Measurements from ENCODE around the gene TBX4. TPM values are rescaled to one million over a fixed set of nuclear protein-coding genes. Genes with fewer than 3 reads are reported as not detected.

TBX4 gene
- total and polyA plus RNA-seq, 4 donors = not detected

DNA sequence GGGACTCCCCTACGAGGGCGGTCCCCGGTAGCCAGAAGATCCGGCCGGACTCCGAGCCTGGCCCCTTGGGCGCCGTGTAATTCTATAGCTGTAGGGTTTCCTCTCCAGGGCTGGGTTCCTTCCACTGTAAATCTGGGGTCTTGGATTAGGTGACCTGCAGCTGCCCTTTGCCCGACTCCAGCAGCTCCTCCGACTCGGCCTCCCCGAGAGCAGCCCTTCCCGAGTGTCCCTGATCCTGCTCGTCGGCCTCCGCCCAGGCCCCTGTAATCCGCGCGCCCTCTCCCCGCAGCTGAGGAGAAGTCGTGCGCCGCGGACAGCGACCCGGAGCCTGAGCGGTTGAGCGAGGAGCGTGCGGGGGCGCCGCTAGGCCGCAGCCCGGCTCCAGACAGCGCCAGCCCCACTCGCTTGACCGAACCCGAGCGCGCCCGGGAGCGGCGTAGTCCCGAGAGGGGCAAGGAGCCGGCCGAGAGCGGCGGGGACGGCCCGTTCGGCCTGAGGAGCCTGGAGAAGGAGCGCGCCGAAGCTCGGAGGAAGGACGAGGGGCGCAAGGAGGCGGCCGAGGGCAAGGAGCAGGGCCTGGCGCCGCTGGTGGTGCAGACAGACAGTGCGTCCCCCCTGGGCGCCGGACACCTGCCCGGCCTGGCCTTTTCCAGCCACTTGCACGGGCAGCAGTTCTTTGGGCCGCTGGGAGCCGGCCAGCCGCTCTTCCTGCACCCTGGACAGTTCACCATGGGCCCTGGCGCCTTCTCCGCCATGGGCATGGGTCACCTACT is 47.1 kb upstream of the TBX4 start:
- 36% methylated on average over 71 of the region's 71 CpGs for WGBS
- H3K4me3 ChIP-seq (ENCODE audit: low read depth in 1 of 3, low read length in 3 of 3) = peak overlapping the region in 1 of 3 donors; percentile 22
- H3K4me1 ChIP-seq (ENCODE audit: control insufficient read depth in 4 of 4, insufficient read depth in 4 of 4, low read length in 3 of 4) = peaks cover 10 to 34% (median 18%) of the 10 kb centered on the region in 4 donors
- peak overlapping the region in 1 of 2 donors; percentile 41 for H3K27ac ChIP-seq (ENCODE audit: low read depth in 1 of 2, low read length in 2 of 2)
- peaks cover 12 to 17% (median 15%) of the 10 kb centered on the region in 4 donors for H3K27me3 ChIP-seq (ENCODE audit: control insufficient read depth in 4 of 4, insufficient read depth in 4 of 4, low read length in 3 of 4)
- no peak overlapping the region for H3K9ac ChIP-seq (ENCODE audit: low read depth in 1 of 2, low read length in 2 of 2)
- DNase-seq (ENCODE audit: low spot score) = no peak
- TF ChIP-seq, protein P1, sequence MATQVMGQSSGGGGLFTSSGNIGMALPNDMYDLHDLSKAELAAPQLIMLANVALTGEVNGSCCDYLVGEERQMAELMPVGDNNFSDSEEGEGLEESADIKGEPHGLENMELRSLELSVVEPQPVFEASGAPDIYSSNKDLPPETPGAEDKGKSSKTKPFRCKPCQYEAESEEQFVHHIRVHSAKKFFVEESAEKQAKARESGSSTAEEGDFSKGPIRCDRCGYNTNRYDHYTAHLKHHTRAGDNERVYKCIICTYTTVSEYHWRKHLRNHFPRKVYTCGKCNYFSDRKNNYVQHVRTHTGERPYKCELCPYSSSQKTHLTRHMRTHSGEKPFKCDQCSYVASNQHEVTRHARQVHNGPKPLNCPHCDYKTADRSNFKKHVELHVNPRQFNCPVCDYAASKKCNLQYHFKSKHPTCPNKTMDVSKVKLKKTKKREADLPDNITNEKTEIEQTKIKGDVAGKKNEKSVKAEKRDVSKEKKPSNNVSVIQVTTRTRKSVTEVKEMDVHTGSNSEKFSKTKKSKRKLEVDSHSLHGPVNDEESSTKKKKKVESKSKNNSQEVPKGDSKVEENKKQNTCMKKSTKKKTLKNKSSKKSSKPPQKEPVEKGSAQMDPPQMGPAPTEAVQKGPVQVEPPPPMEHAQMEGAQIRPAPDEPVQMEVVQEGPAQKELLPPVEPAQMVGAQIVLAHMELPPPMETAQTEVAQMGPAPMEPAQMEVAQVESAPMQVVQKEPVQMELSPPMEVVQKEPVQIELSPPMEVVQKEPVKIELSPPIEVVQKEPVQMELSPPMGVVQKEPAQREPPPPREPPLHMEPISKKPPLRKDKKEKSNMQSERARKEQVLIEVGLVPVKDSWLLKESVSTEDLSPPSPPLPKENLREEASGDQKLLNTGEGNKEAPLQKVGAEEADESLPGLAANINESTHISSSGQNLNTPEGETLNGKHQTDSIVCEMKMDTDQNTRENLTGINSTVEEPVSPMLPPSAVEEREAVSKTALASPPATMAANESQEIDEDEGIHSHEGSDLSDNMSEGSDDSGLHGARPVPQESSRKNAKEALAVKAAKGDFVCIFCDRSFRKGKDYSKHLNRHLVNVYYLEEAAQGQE (IDR thresholded peaks at IDR 0.05) = no peak
- no peak for TF ChIP-seq HNF4G (IDR thresholded peaks at IDR 0.05)
- TF ChIP-seq YY1 (IDR thresholded peaks at IDR 0.05) = no peak
- TF ChIP-seq, protein P2, sequence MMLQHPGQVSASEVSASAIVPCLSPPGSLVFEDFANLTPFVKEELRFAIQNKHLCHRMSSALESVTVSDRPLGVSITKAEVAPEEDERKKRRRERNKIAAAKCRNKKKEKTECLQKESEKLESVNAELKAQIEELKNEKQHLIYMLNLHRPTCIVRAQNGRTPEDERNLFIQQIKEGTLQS (IDR thresholded peaks at IDR 0.05) = no peak
- TF ChIP-seq RAD21 (IDR thresholded peaks at IDR 0.05) = no peak
- TF ChIP-seq RXRA (IDR thresholded peaks at IDR 0.05) = no peak
- TF ChIP-seq EGR1 (IDR thresholded peaks at IDR 0.05; ENCODE audit: low read depth in 2 of 2) = no peak
- H3K36me3 ChIP-seq (ENCODE audit: control insufficient read depth in 4 of 4, insufficient read depth in 3 of 4, low read depth in 1 of 4, low read length in 3 of 4) = no peaks in the 10 kb centered on the region
- no peaks in the 10 kb centered on the region for H3K9me3 ChIP-seq (ENCODE audit: control insufficient read depth in 4 of 4, low read length in 3 of 4)

DNA sequence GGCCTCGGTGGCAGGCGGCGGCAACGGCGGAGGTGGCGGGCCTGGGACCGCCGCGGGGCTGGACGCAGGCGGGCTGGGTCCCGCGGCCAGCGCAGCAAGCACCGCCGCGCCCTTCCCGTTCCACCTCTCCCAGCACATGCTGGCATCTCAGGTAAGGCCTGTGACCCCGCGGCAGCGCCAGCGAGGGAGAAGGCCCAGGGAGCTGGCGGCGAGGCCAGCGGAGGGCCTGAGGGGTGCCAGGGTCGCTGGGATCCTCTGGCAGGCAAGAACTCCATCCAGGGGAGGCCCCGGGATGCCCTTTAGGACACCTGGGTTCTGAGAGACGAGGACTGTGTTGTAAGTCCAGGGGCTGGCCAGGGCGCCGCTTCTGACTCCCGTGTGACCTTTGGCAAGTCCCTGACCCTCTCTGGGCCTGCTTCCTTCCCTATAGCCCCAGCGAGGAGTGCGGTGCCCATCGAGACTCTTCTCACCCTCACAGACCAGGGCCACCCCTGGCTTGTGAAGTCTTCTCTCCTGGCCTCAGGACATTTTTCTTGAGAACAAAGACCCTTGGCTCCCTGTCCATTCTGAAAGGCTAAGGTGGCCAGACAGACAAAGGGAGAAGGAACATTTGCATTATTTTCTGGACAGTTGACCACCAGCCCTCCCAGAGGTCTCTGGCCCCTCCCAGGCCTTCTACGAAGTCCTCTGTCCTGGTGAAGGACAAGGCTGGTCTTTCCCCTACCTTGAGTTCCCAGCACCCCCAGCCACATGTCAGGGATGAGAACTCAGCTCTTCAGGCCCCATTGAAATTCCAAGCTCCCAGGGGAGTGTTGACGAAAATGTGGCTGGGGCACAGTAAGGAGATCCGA is 46.3 kb upstream of the TBX4 start:
- Histone ChIP-seq H3K4me1 (ENCODE audit: control insufficient read depth in 4 of 4, insufficient read depth in 4 of 4, low read length in 3 of 4) (peaks cover 13 to 34% (median 21%) of the 10 kb centered on the region in 4 donors), H3K9ac (ENCODE audit: low read depth in 1 of 2, low read length in 2 of 2) (no peak overlapping the region), H3K27ac (ENCODE audit: low read depth in 1 of 2, low read length in 2 of 2) (peak overlapping the region in 1 of 2 donors; percentile 41), H3K36me3 (ENCODE audit: control insufficient read depth in 4 of 4, insufficient read depth in 3 of 4, low read depth in 1 of 4, low read length in 3 of 4) (no peaks in the 10 kb centered on the region), H3K27me3 (ENCODE audit: control insufficient read depth in 4 of 4, insufficient read depth in 4 of 4, low read length in 3 of 4) (peaks cover 12 to 19% (median 17%) of the 10 kb centered on the region in 4 donors), H3K9me3 (ENCODE audit: control insufficient read depth in 4 of 4, low read length in 3 of 4) (no peaks in the 10 kb centered on the region), H3K4me3 (ENCODE audit: low read depth in 1 of 3, low read length in 3 of 3) (peak overlapping the region in 1 of 3 donors; percentile 22)
- no peak for DNase-seq (ENCODE audit: low spot score)
- WGBS = 53% methylated on average over 37 of the region's 37 CpGs
- no peak for TF ChIP-seq YY1 (IDR thresholded peaks at IDR 0.05)
- no peak for TF ChIP-seq HNF4G (IDR thresholded peaks at IDR 0.05)
- TF ChIP-seq, protein P3, sequence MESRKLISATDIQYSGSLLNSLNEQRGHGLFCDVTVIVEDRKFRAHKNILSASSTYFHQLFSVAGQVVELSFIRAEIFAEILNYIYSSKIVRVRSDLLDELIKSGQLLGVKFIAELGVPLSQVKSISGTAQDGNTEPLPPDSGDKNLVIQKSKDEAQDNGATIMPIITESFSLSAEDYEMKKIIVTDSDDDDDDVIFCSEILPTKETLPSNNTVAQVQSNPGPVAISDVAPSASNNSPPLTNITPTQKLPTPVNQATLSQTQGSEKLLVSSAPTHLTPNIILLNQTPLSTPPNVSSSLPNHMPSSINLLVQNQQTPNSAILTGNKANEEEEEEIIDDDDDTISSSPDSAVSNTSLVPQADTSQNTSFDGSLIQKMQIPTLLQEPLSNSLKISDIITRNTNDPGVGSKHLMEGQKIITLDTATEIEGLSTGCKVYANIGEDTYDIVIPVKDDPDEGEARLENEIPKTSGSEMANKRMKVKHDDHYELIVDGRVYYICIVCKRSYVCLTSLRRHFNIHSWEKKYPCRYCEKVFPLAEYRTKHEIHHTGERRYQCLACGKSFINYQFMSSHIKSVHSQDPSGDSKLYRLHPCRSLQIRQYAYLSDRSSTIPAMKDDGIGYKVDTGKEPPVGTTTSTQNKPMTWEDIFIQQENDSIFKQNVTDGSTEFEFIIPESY (IDR thresholded peaks at IDR 0.05) = no peak
- TF ChIP-seq HNF4A (conservative IDR thresholded peaks at IDR 0.05) = no peak
- TF ChIP-seq NR2F2 (IDR thresholded peaks at IDR 0.05) = no peak
- TF ChIP-seq EGR1 (IDR thresholded peaks at IDR 0.05; ENCODE audit: low read depth in 2 of 2) = no peak
- TF ChIP-seq, protein P4, sequence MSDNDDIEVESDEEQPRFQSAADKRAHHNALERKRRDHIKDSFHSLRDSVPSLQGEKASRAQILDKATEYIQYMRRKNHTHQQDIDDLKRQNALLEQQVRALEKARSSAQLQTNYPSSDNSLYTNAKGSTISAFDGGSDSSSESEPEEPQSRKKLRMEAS (IDR thresholded peaks at IDR 0.05) = no peak
- TF ChIP-seq GABPA (IDR thresholded peaks at IDR 0.05 in 1 of 2, conservative IDR thresholded peaks at IDR 0.05 in 1 of 2) = no peak
- TF ChIP-seq FOXA2 (IDR thresholded peaks at IDR 0.05) = no peak
- no peak for TF ChIP-seq RXRA (IDR thresholded peaks at IDR 0.05)
- TF ChIP-seq, protein P5, sequence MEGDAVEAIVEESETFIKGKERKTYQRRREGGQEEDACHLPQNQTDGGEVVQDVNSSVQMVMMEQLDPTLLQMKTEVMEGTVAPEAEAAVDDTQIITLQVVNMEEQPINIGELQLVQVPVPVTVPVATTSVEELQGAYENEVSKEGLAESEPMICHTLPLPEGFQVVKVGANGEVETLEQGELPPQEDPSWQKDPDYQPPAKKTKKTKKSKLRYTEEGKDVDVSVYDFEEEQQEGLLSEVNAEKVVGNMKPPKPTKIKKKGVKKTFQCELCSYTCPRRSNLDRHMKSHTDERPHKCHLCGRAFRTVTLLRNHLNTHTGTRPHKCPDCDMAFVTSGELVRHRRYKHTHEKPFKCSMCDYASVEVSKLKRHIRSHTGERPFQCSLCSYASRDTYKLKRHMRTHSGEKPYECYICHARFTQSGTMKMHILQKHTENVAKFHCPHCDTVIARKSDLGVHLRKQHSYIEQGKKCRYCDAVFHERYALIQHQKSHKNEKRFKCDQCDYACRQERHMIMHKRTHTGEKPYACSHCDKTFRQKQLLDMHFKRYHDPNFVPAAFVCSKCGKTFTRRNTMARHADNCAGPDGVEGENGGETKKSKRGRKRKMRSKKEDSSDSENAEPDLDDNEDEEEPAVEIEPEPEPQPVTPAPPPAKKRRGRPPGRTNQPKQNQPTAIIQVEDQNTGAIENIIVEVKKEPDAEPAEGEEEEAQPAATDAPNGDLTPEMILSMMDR (IDR thresholded peaks at IDR 0.05; ENCODE audit: low read depth, low read length, missing input control) = no peak
- no peak for TF ChIP-seq TAF1 (conservative IDR thresholded peaks at IDR 0.05)
- TF ChIP-seq, protein P2 (IDR thresholded peaks at IDR 0.05) = no peak
- TF ChIP-seq SP1 (IDR thresholded peaks at IDR 0.05) = no peak
- TF ChIP-seq, protein P1 (IDR thresholded peaks at IDR 0.05) = no peak
- no peak for TF ChIP-seq RAD21 (IDR thresholded peaks at IDR 0.05)

All from liver (tissue), 9 donors.